PFSK-1 (cell line): ENCODE measurements around the gene CCDC197.

Experiments
- FOXP2 ChIP-seq: optimal IDR thresholded peaks from 2 replicates; pipeline ENCODE3; 2011; ENCODE audit warnings: borderline replicate concordance, control low read depth, inconsistent platforms; ENCODE audit not compliant: insufficient read depth; ENCODE audit errors: extremely low read length, extremely low read depth
- POLR2AphosphoS5 ChIP-seq: IDR thresholded peaks from 2 replicates; pipeline ENCODE4 v1.6.1; 2012; ENCODE audit warnings: low read depth, mild to moderate bottlenecking, control low read depth, low read length, moderate library complexity
- SIN3A ChIP-seq: IDR thresholded peaks from 2 replicates; pipeline ENCODE4 v1.6.1; 2012; ENCODE audit warnings: mild to moderate bottlenecking, low read length, moderate library complexity, borderline replicate concordance; ENCODE audit not compliant: insufficient read depth
- TAF1 ChIP-seq: IDR thresholded peaks from 2 replicates; pipeline ENCODE4 v1.6.1; 2012; ENCODE audit warnings: low read length, control low read depth, borderline replicate concordance; ENCODE audit not compliant: insufficient read depth
- TF ChIP-seq, protein P1 (sequence below), 2 experiments: IDR thresholded peaks; 2 replicates each; pipeline versions ENCODE4 v1.6.1 to v1.8.0; 2011 to 2012; ENCODE audit warnings: low read depth in 2 of 2, low read length in 2 of 2, control low read depth in 1 of 2, inconsistent platforms in 1 of 2, mild to moderate bottlenecking in 1 of 2, moderate library complexity in 1 of 2; ENCODE audit not compliant: insufficient read depth in 1 of 2

Gene CCDC197

DNA sequence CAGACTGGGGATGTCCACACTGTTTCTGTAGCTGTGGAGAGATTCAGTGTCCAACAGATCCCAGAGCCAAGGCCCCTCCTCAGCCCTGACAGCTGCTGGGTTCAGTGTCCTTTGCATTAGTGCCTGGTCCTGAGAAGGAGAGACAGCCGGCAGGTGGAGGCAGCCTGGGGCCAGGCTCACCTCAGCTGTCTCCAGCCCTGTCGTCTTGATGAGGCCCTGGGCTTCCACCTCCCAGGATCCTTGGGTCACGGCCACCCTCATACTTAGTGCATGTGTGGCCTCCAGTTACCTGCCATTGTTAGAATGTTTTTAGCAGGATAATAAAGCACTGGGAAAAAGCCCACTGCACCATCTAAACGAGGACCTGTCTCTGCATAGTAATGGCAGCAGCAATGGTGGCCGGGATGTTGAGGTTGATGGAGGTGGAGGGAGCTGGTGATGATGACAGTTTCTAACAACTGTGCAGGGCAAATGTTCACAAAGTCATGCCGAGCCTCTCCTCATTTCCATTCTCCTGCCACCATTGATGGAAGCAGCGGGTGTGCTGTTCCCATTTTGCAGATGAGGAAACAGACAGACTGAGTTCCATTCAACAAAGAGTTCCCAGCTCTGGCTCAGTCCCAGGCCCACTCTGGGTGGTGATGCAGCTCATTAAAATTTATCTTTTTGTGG is 38.4 kb upstream of the CCDC197 start:
- TF ChIP-seq SIN3A = no peak
- no peak for TF ChIP-seq POLR2AphosphoS5
- no peak for TF ChIP-seq FOXP2
- no peak for TF ChIP-seq TAF1
- TF ChIP-seq, protein P1, sequence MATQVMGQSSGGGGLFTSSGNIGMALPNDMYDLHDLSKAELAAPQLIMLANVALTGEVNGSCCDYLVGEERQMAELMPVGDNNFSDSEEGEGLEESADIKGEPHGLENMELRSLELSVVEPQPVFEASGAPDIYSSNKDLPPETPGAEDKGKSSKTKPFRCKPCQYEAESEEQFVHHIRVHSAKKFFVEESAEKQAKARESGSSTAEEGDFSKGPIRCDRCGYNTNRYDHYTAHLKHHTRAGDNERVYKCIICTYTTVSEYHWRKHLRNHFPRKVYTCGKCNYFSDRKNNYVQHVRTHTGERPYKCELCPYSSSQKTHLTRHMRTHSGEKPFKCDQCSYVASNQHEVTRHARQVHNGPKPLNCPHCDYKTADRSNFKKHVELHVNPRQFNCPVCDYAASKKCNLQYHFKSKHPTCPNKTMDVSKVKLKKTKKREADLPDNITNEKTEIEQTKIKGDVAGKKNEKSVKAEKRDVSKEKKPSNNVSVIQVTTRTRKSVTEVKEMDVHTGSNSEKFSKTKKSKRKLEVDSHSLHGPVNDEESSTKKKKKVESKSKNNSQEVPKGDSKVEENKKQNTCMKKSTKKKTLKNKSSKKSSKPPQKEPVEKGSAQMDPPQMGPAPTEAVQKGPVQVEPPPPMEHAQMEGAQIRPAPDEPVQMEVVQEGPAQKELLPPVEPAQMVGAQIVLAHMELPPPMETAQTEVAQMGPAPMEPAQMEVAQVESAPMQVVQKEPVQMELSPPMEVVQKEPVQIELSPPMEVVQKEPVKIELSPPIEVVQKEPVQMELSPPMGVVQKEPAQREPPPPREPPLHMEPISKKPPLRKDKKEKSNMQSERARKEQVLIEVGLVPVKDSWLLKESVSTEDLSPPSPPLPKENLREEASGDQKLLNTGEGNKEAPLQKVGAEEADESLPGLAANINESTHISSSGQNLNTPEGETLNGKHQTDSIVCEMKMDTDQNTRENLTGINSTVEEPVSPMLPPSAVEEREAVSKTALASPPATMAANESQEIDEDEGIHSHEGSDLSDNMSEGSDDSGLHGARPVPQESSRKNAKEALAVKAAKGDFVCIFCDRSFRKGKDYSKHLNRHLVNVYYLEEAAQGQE (IDR thresholded peaks at IDR 0.05; ENCODE audit: insufficient read depth in 1 of 2, low read depth in 2 of 2, low read length in 2 of 2) = no peak

DNA sequence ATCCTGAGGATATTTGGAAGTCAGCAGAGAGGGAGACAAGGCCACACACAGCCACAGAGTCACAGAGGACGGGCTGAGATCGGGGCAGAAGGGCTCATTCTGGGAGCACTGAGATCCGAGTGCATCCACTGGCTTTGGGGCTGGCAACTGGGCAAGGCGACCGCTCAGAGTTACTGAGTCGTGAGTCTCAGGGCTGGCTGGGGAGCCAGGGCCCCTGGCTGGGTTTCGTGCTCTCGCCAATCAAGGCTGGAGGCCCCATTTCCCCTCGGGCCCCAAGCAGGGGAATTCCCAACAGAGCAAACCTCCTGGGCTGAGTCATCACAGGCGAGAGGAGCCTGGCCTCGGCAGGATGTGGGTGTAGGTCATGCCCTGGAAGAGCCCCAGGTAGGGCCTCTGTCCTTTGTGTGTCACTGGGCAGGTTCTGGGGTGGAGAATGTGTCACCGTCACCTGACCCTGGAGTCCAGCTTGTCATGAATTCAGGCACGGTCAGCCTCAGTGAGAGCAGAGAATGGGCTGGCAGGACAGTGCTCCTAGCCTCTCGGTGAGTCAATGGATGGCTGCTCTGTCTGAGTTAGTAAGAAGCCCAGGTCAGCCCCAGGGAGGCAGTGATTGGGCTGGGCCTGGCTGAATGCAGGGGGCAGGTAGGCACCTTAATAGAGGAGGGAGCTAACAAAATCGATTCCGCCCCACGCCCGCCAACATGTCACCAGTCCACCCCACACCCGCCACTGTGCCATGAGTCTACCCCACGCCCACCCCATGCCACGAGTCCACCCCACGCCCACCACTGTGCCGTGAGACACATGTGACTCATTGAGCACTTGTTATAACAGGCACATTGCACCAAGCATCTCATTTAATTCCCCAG is 37.6 kb upstream of the CCDC197 start:
- TF ChIP-seq FOXP2 (no peak), POLR2AphosphoS5 (no peak), SIN3A (no peak), TAF1 (no peak)
- TF ChIP-seq, protein P1 (IDR thresholded peaks at IDR 0.05; ENCODE audit: insufficient read depth in 1 of 2, low read depth in 2 of 2, low read length in 2 of 2) = no peak

DNA sequence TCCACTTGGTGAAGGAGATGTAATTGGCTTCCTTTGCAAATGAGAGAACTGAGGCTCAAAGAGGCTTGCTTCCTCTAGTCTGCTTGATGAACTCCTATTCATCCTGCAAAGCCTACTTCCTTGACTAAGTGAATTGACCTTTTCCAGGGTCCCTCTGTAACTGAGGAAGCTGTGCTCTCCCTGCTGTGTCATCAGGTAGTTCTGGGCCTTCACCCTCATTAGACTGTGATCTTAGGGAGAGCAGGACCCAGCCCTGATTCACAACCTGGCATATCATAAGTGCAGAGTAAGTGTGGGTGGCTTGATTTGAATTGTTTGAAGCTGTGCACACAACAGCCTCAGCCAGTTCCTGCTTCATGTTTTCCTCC is 37.0 kb upstream of the CCDC197 start:
- TF ChIP-seq SIN3A = no peak
- no peak for TF ChIP-seq FOXP2
- no peak for TF ChIP-seq POLR2AphosphoS5
- TF ChIP-seq, protein P1 (IDR thresholded peaks at IDR 0.05; ENCODE audit: insufficient read depth in 1 of 2, low read depth in 2 of 2, low read length in 2 of 2) = no peak
- no peak for TF ChIP-seq TAF1

DNA sequence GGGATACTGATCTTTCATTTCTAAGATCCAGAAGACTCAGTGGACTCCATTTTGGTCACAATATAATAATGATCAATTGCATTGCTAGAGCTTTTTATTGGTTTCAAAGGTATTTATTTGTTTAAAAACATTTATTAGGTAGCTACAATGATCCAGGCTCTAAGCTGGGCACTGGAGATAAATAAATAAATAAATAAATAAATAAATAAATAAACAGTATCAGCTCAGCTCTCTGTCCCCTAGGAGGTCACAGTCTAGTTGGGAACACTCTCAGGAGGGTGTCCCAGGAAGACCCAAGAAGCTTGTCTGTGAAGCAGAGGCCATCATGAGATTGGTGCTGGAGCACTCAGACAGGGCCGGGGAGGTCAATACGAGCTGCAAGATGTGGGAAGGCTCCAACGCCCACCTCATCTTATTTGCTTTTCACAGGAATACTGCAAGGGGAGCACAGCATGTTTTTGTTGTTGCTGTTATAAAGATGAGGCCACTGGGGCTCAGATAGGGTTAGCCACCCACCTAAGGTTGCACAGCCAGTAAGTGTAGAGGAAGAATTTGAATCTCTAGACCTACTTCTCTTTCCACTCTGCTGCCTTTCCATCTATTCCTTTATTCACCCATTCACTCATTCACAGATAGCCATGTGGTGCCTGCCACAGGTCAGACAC is 36.2 kb upstream of the CCDC197 start:
- TF ChIP-seq FOXP2 (no peak), TAF1 (no peak)
- TF ChIP-seq, protein P1 (IDR thresholded peaks at IDR 0.05; ENCODE audit: insufficient read depth in 1 of 2, low read depth in 2 of 2, low read length in 2 of 2) = no peak
